Ovary (tissue), 3 donors: ENCODE data around the gene TCN2.

Experiments
- EP300 ChIP-seq: sonication (generic); formaldehyde crosslinking; IDR thresholded peaks from one replicate; pipeline ENCODE4 v1.6.1; 2017; ENCODE audit warnings: antibody characterized with exemption
- POLR2A ChIP-seq: fragments of 450-650 bp; IDR thresholded peaks from one replicate; pipeline ENCODE4 v1.6.1; 2017; ENCODE audit warnings: antibody characterized with exemption, mild to moderate bottlenecking, moderate library complexity
- TF ChIP-seq, protein P1 (sequence below), 3 donors: fragments of 450-650 bp in 2 of 3; fragments of 200-600 bp in 1 of 3; IDR thresholded peaks; one replicate each; pipeline versions ENCODE4 v1.5.1 to v1.8.0; 2016 to 2022; ENCODE audit warnings: antibody characterized with exemption in 3 of 3, mild to moderate bottlenecking in 1 of 3
- donor health status: DM: no; HTN: no; CAD: no.

GRCh38 chr22:30615543-30615954 is 8.6 kb downstream of the TCN2 start:
- TF ChIP-seq, protein P1, sequence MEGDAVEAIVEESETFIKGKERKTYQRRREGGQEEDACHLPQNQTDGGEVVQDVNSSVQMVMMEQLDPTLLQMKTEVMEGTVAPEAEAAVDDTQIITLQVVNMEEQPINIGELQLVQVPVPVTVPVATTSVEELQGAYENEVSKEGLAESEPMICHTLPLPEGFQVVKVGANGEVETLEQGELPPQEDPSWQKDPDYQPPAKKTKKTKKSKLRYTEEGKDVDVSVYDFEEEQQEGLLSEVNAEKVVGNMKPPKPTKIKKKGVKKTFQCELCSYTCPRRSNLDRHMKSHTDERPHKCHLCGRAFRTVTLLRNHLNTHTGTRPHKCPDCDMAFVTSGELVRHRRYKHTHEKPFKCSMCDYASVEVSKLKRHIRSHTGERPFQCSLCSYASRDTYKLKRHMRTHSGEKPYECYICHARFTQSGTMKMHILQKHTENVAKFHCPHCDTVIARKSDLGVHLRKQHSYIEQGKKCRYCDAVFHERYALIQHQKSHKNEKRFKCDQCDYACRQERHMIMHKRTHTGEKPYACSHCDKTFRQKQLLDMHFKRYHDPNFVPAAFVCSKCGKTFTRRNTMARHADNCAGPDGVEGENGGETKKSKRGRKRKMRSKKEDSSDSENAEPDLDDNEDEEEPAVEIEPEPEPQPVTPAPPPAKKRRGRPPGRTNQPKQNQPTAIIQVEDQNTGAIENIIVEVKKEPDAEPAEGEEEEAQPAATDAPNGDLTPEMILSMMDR (IDR thresholded peaks at IDR 0.05): no peak
- TF ChIP-seq POLR2A (no peak), EP300 (no peak)
